PC-3 (cell line): ENCODE data around the gene CDC16.

Source experiments
- EZH2 ChIP-seq: fragments of 300-600 bp; sonication (generic); IDR thresholded peaks from one replicate; pipeline ENCODE4 v1.6.1; 2017; ENCODE audit warnings: antibody characterized with exemption, mild to moderate bottlenecking, low read length; ENCODE audit not compliant: unreplicated experiment
- EZH2phosphoT487 ChIP-seq: fragments of 300-600 bp; sonication (generic); IDR thresholded peaks from 2 replicates; pipeline ENCODE4 v1.6.1; 2018; ENCODE audit warnings: mild to moderate bottlenecking, antibody characterized with exemption, low read length, borderline replicate concordance
- TF ChIP-seq, protein P1 (sequence below): fragments of 300-600 bp; sonication (generic); conservative IDR thresholded peaks from 2 replicates; pipeline ENCODE4 v1.5.1; 2017; ENCODE audit warnings: antibody characterized with exemption, low read depth, mild to moderate bottlenecking, low read length

DNA sequence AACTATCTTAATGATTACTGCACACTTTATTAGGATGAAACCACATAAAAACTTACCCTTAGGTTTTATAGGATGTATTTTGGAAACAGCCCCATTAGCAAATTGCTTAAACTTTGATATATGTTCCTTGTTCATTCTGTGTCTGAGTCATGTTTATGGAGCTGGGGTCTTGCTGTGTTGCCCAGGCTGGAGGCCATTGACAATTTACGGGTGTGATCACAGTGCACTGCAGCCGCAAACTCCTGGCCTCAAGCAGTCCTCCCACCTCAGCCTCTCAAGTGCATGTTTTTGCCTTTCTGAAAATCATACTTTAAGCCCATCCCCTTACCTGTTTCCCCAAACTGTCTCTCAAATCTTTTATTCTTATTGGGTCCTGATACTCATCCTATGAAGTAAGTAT, 74.4 kb downstream of the CDC16 start:
- TF ChIP-seq, protein P1, sequence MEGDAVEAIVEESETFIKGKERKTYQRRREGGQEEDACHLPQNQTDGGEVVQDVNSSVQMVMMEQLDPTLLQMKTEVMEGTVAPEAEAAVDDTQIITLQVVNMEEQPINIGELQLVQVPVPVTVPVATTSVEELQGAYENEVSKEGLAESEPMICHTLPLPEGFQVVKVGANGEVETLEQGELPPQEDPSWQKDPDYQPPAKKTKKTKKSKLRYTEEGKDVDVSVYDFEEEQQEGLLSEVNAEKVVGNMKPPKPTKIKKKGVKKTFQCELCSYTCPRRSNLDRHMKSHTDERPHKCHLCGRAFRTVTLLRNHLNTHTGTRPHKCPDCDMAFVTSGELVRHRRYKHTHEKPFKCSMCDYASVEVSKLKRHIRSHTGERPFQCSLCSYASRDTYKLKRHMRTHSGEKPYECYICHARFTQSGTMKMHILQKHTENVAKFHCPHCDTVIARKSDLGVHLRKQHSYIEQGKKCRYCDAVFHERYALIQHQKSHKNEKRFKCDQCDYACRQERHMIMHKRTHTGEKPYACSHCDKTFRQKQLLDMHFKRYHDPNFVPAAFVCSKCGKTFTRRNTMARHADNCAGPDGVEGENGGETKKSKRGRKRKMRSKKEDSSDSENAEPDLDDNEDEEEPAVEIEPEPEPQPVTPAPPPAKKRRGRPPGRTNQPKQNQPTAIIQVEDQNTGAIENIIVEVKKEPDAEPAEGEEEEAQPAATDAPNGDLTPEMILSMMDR: no peak
- TF ChIP-seq EZH2 (no peak), EZH2phosphoT487 (no peak)
